VCaP (cell line): ENCODE results near the gene PRKCQ.

Source experiments
- H3K27ac ChIP-seq: fragments of 450-650 bp; 2 replicates; pipeline ENCODE4 v1.5.1; 2017
- TF ChIP-seq, protein P1 (sequence below): fragments of 450-650 bp; conservative IDR thresholded peaks from 2 replicates; pipeline ENCODE4 v1.5.1; 2017; ENCODE audit warnings: mild to moderate bottlenecking, moderate library complexity

Gene PRKCQ

DNA sequence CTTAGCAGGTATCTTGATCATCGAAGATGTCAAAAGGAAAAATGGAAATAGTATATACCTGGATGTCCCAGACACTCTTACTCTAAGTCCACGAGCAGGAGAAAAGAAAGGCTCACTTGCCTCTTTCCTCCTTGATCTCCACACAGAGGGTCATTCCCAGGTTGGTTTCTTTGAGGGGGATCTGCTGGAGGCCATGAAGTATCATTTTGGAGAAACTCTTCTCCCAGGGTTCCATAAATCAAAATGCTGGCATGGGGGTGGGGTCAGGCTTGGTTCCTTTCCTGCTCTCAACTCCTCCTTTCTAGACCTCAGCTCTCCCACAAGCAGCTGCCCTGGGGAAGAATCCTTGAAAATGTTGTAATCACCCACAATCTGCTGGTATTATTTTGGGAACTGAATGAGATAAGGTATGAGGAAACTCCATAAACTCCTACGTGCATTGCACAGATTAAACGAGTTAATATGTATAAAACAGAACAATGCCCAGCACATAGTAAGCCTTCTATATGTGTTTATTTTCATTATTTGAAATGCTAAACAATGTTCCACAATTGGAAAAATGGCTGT lies 54.4 kb downstream of the PRKCQ start:
- TF ChIP-seq, protein P1, sequence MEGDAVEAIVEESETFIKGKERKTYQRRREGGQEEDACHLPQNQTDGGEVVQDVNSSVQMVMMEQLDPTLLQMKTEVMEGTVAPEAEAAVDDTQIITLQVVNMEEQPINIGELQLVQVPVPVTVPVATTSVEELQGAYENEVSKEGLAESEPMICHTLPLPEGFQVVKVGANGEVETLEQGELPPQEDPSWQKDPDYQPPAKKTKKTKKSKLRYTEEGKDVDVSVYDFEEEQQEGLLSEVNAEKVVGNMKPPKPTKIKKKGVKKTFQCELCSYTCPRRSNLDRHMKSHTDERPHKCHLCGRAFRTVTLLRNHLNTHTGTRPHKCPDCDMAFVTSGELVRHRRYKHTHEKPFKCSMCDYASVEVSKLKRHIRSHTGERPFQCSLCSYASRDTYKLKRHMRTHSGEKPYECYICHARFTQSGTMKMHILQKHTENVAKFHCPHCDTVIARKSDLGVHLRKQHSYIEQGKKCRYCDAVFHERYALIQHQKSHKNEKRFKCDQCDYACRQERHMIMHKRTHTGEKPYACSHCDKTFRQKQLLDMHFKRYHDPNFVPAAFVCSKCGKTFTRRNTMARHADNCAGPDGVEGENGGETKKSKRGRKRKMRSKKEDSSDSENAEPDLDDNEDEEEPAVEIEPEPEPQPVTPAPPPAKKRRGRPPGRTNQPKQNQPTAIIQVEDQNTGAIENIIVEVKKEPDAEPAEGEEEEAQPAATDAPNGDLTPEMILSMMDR: no peak
- no peak overlapping the region for H3K27ac ChIP-seq

DNA sequence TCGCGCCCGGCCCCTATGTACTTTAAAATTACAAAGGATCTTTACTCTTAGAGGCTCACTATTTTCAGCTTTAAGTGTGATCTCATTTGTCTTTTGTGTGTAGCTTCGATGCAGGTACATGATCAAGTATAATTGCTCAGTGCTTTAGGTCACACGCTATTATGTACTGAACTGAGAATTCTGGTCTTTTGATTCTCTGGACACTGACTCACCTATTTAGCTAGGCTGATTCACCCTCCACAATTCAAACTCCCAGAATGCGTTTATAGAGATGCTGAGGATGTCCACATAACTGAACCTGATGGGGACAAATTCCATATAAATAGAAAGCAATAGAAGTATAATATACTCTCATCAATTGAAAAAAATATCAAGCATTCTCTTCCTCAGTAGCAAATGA lies 57.8 kb downstream of the PRKCQ start:
- TF ChIP-seq, protein P1: no peak
- H3K27ac ChIP-seq: no peak overlapping the region

DNA sequence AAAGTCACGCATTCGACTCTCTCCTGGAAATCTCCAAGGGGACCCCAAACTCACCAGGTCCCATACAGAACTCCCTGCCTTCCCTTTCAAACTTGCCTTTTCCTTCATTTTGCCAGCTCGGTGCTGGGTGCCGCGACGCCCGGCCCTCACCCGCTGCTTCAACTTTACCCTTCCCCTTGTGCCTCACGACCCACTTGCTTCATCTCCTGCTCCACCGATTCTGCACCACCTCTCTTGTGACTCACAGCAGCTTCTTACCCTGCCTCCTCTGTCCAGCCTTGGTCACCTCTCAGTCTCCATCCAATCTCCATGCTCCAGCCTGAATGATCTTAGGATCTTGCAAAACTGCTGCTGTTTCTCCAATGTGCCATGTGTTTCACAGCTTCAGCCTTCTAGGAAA lies 59.9 kb downstream of the PRKCQ start:
- TF ChIP-seq, protein P1: no peak

DNA sequence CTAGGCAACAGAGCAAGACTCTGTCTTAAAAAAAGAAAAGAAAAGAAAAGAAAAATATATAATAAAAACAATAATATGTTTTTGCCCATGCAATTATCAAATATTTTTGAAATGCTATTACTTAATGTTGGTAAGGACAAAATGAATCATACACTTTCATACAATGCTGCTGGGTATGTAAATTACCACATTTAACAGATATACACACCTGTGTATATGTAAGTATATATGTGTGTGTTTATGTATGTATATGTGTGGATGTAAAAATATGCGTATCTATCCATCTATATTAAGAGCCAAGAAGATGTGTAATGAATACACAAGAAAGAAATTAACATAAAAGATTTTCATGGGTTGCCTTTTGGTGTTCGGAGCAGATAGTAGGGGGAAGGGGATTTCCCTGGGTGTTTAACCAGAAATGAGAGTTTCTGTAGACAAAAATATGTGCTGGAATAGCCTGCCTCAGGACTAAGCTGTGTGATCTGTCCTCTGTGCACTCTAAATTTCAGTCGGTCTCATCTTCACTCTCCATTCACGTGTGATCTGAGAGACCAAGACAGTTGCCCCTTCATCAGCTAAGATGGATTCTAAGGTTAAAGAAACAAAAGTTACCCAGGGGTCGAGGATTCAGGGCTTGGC lies 61.2 kb downstream of the PRKCQ start:
- TF ChIP-seq, protein P1: no peak
- no peak overlapping the region for H3K27ac ChIP-seq

More for the DNA sequence above, 59.9 kb downstream of the PRKCQ start:
- no peak overlapping the region for H3K27ac ChIP-seq

DNA sequence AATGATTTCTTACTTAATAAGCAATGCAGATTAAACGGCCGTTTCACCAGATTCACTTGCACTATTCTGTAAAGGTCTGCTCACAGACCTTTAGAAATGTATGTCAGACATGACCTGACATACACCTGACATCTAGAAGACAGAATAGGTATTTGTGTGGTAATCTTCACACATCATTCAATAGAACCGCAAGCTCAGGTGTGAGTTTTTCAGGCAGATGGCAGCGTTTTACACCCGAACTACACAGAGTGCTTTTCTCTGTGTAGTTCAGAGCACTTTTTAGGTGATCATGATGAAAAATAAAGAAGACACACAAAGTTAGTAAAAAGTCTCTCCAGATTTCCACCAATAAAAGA lies 63.2 kb downstream of the PRKCQ start:
- H3K27ac ChIP-seq: no peak overlapping the region
- TF ChIP-seq, protein P1: no peak

DNA sequence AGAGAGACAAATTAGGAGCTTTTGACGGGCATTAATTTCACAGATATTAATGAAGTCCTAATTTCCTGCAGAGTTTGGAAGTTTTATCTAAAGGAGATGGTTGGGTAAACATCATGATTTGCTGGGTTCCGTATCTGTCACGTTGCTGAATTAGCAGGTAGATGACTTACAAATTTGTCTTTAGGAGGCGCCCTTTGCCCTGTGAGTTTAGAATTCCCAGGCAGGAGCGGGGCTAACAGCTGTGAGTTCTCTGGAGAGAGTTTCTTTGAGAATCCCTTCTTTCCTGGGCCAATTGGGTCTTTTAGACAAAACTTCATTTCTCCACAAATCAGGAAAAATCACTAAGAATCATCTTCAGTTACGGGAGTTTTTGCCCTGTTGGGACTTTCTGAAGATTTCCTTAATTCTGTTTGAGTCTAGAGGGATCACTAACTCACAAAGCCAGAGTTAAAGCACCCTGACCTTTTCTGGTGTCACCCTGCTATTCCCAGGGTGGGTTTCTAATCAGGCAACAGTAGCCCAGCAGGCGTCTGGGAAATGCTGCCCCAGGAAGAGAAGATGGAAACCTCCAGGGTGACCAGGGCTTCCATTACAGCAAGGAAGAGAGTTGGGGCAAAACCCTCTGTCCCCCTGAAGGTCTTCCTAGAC lies 63.7 kb downstream of the PRKCQ start:
- H3K27ac ChIP-seq: no peak overlapping the region
- TF ChIP-seq, protein P1: no peak

DNA sequence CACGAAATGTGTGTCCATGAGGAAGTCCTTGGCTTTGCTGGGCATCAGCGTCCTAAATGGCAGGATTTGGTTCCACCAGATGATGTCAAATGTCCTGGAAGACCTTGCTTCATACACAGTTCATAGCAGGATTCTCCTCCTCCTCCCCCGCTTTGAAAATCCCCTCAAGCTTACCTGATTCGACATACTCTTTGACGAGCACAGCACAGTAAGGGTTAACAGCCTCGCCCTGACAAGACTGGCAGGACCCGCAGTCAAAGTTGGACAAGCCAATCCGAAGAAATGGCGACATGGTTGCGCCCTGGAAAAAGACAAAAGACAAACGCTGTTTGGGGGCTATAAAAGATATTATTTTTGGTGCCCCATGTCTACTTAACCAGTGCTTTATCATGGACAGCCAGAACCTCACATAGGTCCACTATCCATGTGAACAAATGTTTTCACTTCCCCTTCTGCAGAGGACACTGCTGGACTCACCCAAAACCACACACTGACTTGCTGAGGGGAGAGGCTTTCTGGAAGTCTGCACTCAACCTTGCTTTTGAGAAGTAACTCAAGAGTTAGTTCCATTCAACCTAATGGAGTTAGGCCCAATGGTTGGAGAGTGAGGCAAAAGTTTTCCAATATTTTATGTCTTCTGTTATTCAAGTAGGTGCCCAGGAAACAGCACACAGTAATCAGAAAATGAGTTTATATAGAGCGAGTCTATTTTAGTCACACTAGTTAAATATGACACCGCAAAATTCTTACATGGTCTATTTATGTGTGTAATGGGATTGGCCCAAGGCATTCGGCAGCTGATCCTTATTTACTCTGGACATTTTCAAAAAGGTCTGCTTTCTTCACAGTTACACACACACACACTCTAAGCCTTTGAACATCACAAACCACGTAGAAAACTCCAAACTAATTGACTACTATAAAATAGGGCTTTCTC lies 65.0 kb downstream of the PRKCQ start:
- TF ChIP-seq, protein P1: no peak
- no peak overlapping the region for H3K27ac ChIP-seq
